ENCODE results near the gene ACTL9. TPM values are rescaled to one million over a fixed set of nuclear protein-coding genes. Genes with fewer than 3 reads are reported as not detected.

Gene ACTL9
- total RNA-seq, 2 donors from 2014 or later, result not detected

DNA sequence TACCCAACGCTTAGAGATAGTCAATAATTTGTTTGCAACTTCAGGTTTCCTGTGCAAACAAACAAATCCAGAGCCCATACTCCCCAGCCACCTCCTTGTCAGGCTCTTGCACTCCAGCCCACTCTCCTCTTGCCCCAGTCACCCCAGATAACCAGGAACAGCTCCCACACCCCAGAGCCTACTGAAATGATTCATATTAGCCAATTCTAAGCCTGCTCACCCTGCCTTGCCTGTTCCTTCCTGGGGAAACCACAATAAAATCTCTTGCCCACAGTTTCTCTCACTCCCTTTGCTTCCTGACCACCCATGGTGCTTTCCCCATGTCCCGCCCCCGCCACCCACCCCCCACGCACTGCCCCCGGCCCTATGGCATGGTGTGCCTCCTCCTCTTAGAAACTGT is 3.8 kb upstream of the ACTL9 start:
- Histone ChIP-seq H3K36me3 (replicated peaks in 1 of 2; ENCODE audit: insufficient read depth in 1 of 2, low read depth in 2 of 2) (no peaks in the 10 kb centered on the region), H3K27ac (no peak overlapping the region), H3K4me3 (no peak overlapping the region), H3K4me1 (no peaks in the 10 kb centered on the region), H3K27me3 (peaks cover 0 to 3% of the 10 kb centered on the region in 2 donors), H3K9me3 (no peaks in the 10 kb centered on the region)
- no peak for DNase-seq
- no peak for ATAC-seq
- intact Hi-C loops (cut with DNase I), result no loop called here
- TF ChIP-seq, protein P1, sequence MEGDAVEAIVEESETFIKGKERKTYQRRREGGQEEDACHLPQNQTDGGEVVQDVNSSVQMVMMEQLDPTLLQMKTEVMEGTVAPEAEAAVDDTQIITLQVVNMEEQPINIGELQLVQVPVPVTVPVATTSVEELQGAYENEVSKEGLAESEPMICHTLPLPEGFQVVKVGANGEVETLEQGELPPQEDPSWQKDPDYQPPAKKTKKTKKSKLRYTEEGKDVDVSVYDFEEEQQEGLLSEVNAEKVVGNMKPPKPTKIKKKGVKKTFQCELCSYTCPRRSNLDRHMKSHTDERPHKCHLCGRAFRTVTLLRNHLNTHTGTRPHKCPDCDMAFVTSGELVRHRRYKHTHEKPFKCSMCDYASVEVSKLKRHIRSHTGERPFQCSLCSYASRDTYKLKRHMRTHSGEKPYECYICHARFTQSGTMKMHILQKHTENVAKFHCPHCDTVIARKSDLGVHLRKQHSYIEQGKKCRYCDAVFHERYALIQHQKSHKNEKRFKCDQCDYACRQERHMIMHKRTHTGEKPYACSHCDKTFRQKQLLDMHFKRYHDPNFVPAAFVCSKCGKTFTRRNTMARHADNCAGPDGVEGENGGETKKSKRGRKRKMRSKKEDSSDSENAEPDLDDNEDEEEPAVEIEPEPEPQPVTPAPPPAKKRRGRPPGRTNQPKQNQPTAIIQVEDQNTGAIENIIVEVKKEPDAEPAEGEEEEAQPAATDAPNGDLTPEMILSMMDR (IDR thresholded peaks at IDR 0.05), result no peak
- 19 to 27% methylated on average over 5 of the region's 5 CpGs for WGBS, 2 donors

DNA sequence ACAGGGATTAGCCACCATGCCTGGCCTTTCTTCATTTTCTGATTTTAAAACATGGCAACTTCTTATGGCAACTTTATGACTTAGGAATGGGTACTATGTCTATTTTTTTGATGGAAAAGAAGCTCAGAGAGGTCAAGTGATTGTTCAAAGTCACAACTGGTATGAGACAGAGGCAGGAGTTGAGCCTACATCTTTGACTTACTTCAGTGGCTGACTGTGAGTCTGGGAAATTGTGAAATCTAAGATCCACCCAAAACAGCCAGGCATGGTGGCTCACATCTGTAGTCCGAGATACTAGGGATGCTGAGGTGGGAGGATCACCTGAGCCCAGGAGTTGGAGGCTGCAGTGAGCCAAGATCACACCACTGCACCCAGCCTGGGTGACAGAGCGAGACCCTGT is 2.4 kb upstream of the ACTL9 start:
- H3K27me3 ChIP-seq, result peaks cover 0 to 3% of the 10 kb centered on the region in 2 donors
- H3K4me3 ChIP-seq, result no peak overlapping the region
- ATAC-seq (no peak), DNase-seq (no peak)
- H3K36me3 ChIP-seq (replicated peaks in 1 of 2; ENCODE audit: insufficient read depth in 1 of 2, low read depth in 2 of 2), result no peaks in the 10 kb centered on the region
- no peaks in the 10 kb centered on the region for H3K4me1 ChIP-seq
- TF ChIP-seq, protein P1 (IDR thresholded peaks at IDR 0.05), result no peak
- no peak for TF ChIP-seq POLR2A (IDR thresholded peaks at IDR 0.05)
- intact Hi-C loops (cut with DNase I), result no loop called here
- WGBS, 2 donors, result 61 to 68% methylated on average over 2 of the region's 2 CpGs
- no peak overlapping the region for H3K27ac ChIP-seq
- H3K9me3 ChIP-seq, result no peaks in the 10 kb centered on the region

DNA sequence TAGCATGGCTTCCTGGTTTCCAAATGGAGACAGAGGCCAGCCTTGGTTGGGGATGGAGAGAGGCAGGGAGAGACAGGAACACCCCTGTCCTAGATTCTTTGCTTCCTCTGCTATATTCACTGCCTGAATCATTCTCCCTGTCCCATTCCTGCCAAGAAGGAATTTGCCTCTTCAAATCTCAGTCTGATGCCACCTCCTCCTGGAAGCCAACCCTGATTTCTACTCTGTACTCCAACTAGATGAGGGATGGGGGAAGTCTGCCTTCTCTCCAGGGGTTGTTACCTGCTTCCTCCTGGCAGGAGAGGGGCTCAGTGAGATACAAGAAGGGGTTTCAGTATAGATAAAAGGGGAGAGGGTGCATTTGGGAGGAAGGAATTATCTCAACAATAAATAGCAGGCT is 1.3 kb upstream of the ACTL9 start:
- H3K9me3 ChIP-seq, result no peaks in the 10 kb centered on the region
- H3K27ac ChIP-seq, result no peak overlapping the region
- TF ChIP-seq, protein P1 (IDR thresholded peaks at IDR 0.05), result no peak
- TF ChIP-seq POLR2A (IDR thresholded peaks at IDR 0.05), result no peak
- DNase-seq (no peak), ATAC-seq (no peak)
- no peak overlapping the region for H3K4me3 ChIP-seq
- H3K36me3 ChIP-seq (replicated peaks in 1 of 2; ENCODE audit: insufficient read depth in 1 of 2, low read depth in 2 of 2), result no peaks in the 10 kb centered on the region
- peaks cover 0 to 3% of the 10 kb centered on the region in 2 donors for H3K27me3 ChIP-seq
- no peaks in the 10 kb centered on the region for H3K4me1 ChIP-seq
- intact Hi-C loops (cut with DNase I), result no loop called here

DNA sequence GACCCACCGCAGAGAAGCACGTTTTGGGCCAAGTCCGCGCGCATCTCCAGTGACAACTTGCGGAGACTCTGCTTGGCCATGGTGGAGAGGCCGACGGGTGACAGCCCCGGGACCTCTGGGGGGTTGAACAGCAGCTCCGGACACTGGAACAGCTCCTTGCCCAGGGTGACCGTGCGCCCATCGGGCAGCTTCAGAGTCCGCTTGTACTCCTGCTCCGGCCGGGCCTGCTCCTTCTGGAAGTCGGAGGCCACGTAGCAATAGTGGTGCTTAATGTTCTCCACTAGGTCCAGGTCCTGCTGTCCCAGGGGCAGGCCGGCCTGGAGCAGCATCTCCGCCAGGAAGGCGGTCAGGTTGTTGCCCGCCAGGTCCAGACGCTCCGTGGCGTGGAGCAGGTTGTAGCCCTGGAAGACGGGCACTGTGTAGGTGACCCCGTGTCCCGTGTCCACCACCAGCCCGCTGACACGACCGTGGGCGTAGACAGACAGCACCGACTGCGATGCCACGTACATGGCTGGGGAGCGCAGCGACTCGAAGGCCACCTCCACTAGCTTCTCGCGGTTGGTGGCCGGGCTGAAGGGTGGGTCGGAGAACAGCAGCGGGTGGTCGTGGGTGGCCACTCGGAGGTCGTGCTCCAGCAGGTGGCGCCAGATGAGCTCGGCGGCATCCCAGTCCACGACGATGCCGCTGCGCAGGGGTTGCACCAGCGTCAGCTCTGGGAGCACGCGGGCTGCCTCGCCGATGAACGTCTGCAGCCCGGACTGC is 743 bp downstream of the ACTL9 start:
- Histone ChIP-seq H3K27me3 (no peaks in the 10 kb centered on the region), H3K4me3 (no peak overlapping the region), H3K36me3 (replicated peaks in 1 of 2; ENCODE audit: insufficient read depth in 1 of 2, low read depth in 2 of 2) (no peaks in the 10 kb centered on the region), H3K27ac (no peak overlapping the region), H3K4me1 (no peaks in the 10 kb centered on the region), H3K9me3 (no peaks in the 10 kb centered on the region)
- ATAC-seq (no peak), DNase-seq (no peak)
- intact Hi-C loops (cut with DNase I), result no loop called here
- TF ChIP-seq, protein P1 (IDR thresholded peaks at IDR 0.05), result no peak
- no peak for TF ChIP-seq POLR2A (IDR thresholded peaks at IDR 0.05)
- WGBS, 2 donors, result 5 to 42% methylated on average over 8 to 11 of the region's 60 CpGs

DNA sequence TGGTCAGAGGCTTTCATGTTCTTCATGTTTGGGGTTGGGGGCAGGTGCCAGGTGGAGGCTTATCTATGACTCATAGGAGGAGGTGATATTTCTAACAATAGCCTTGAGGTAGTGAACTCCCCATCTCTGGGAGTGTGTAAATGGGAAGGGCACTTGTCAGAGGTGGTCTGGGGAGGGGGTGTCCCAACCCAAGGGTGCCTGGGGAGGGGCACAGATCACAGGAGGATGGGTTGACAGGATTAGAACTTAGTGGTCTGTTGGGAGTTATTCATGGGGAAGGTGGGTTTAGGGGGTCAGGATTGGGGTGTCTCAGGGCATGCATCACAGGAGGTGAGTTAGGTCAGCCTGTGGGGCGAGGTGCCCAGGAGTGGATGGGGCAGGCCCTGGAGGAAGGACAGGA is 1.6 kb downstream of the ACTL9 start:
- no peak for TF ChIP-seq POLR2A (IDR thresholded peaks at IDR 0.05)
- TF ChIP-seq, protein P1 (IDR thresholded peaks at IDR 0.05), result no peak
- intact Hi-C loops (cut with DNase I), result no loop called here
- Histone ChIP-seq H3K9me3 (no peaks in the 10 kb centered on the region), H3K27me3 (no peaks in the 10 kb centered on the region), H3K4me1 (no peaks in the 10 kb centered on the region), H3K4me3 (no peak overlapping the region), H3K27ac (no peak overlapping the region), H3K36me3 (replicated peaks in 1 of 2; ENCODE audit: insufficient read depth in 1 of 2, low read depth in 2 of 2) (no peaks in the 10 kb centered on the region)
- no peak for ATAC-seq
- WGBS, 2 donors, result 22 to 50% methylated on average over 1 of the region's 1 CpG
- DNase-seq, result no peak
